GM12891 (cell line): ENCODE data around the gene DOK4.

Experiments used
- DNase-seq: peaks from one replicate; pipeline ENCODE4 v3.0.0; 2011; ENCODE audit warnings: low spot score; ENCODE audit not compliant: insufficient read length
- FAIRE-seq: peaks from 2 replicates; lab custom pipeline; 2011; peaks lifted over from hg19 to GRCh38; lab: Jason Lieb, UNC
- PAX5 ChIP-seq: IDR thresholded peaks from 2 replicates; pipeline ENCODE4 v1.6.1; 2011; ENCODE audit warnings: low read length, moderate library complexity, mild to moderate bottlenecking; ENCODE audit not compliant: insufficient read depth, severe bottlenecking
- POLR2A ChIP-seq: IDR thresholded peaks from 2 replicates; pipeline ENCODE4 v1.6.1; 2011; ENCODE audit warnings: low read depth, low read length, control low read depth
- POLR2AphosphoS5 ChIP-seq: IDR thresholded peaks from 2 replicates; pipeline ENCODE4 v1.6.1; 2011; ENCODE audit warnings: low read depth, low read length, control low read depth
- POU2F2 ChIP-seq: IDR thresholded peaks from 2 replicates; pipeline ENCODE4 v1.6.1; 2011; ENCODE audit warnings: low read depth, mild to moderate bottlenecking, control low read depth, low read length, moderate library complexity
- SPI1 ChIP-seq: IDR thresholded peaks from 2 replicates; pipeline ENCODE4 v1.6.1; 2011; ENCODE audit warnings: low read depth, low read length, control low read depth
- TAF1 ChIP-seq: IDR thresholded peaks from 2 replicates; pipeline ENCODE4 v1.6.1; 2011; ENCODE audit warnings: low read depth, low read length, control low read depth

Gene DOK4

DNA sequence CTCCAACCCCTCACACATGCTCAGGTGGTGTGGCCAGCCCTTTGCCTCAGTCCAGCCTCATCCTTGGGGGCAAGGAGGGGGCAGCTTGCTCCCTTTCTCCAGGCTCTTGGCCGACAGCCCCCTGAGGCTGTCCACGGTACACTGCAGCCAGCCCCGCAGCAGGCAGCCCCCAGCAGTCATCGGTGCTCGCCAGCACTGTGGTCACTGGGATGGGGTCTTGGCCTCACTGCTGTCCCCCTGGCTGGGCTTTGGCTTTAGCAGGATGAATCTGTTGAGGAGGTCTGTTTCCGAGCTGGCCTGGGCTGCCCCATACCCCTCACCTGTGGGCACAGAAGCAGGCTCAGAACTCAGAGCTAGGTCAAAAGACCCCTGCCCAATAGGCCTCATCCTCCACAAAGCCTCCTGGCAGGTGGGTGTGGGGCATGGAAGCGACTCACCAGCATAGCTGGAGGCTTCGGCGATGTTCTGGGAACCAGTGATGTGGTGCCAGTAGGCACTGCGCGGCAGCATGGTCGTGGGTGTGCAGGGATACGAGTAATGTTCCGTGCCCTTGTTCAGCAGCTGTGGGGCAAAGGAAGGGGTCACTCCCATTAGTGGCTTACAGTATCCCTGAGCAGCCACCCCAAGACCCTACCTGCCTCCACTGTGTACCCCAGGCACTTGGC lies 13.0 kb downstream of the DOK4 start:
- TF ChIP-seq POLR2AphosphoS5 = no peak
- no peak for TF ChIP-seq SPI1
- no peak; the same call in 1 of the 2 replicates for TF ChIP-seq POLR2A
- TF ChIP-seq POU2F2 = no peak
- FAIRE-seq (no peak), DNase-seq (no peak)

- DNase-seq (no peak), FAIRE-seq (no peak)
- TF ChIP-seq TAF1 = no peak
- TF ChIP-seq POLR2AphosphoS5 = 0 out of 2 replicates have a peak, but pooled peaks have one; percentile 11
- TF ChIP-seq SPI1 = peak; percentile 24; the same call in 1 of the 2 replicates
- no peak for TF ChIP-seq POLR2A
- TF ChIP-seq PAX5 = no peak
These were observed 13.6 kb downstream of the DOK4 start for GRCh38 chr16:57472665-57473060.

- no peak for FAIRE-seq
- no peak for DNase-seq
- TF ChIP-seq POLR2AphosphoS5 (0 out of 2 replicates have a peak, but pooled peaks have one; percentile 9), POU2F2 (no peak)
These were observed 14.2 kb downstream of the DOK4 start for GRCh38 chr16:57471852-57472664.

- no peak for TF ChIP-seq POU2F2
- TF ChIP-seq TAF1 = no peak
- no peak for TF ChIP-seq POLR2AphosphoS5
- TF ChIP-seq SPI1 = no peak
- DNase-seq = no peak
- FAIRE-seq = no peak
These were observed 15.1 kb downstream of the DOK4 start for GRCh38 chr16:57471209-57471608.

- FAIRE-seq = no peak
- no peak for TF ChIP-seq POLR2A
- TF ChIP-seq SPI1 = no peak
- TF ChIP-seq POU2F2 = no peak
- DNase-seq = no peak
These were observed 15.6 kb downstream of the DOK4 start for GRCh38 chr16:57470711-57471110.

DNA sequence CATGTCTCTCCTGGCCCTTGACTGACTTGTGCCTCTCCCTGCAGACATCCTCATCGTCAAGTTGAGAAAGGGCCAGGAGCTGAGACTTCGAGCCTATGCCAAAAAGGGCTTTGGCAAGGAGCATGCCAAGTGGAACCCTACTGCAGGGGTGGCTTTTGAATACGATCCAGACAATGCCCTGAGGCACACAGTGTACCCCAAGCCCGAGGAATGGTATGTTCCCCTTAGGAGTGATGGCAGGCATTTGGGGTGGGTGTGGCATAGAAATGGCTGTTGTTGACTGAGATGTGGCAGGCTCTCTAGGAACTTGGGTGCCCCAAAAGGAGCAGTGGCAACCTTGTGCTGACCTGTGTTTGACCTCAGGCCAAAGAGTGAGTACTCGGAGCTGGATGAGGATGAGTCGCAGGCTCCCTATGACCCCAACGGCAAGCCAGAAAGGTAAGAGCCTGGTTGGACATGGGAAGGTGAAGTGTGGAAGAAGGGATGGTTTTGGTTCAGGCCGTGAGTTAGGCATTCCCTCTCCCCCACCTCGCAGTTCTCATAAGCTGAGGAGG lies 16.3 kb downstream of the DOK4 start:
- TF ChIP-seq SPI1 (no peak), POLR2A (no peak), PAX5 (no peak), TAF1 (no peak), POLR2AphosphoS5 (no peak; the same call in 1 of the 2 replicates), POU2F2 (no peak)
- DNase-seq = no peak
- no peak for FAIRE-seq

- DNase-seq (no peak), FAIRE-seq (no peak)
- TF ChIP-seq SPI1 = no peak
These were observed 17.2 kb downstream of the DOK4 start for GRCh38 chr16:57469046-57469445.

- no peak for FAIRE-seq
- TF ChIP-seq TAF1 = no peak
- no peak for TF ChIP-seq POU2F2
- TF ChIP-seq SPI1 = no peak
- no peak for TF ChIP-seq POLR2AphosphoS5
- TF ChIP-seq PAX5 = no peak
- TF ChIP-seq POLR2A = no peak
These were observed 17.9 kb downstream of the DOK4 start for GRCh38 chr16:57468346-57468745.

GRCh38 chr16:57464523-57464922 lies 21.8 kb downstream of the DOK4 start:
- DNase-seq (no peak), FAIRE-seq (no peak)
- TF ChIP-seq SPI1 (no peak), POU2F2 (no peak)

More at GRCh38 chr16:57468346-57468745, 17.9 kb downstream of the DOK4 start:
- DNase-seq = no peak

GRCh38 chr16:57462978-57463362 lies 23.3 kb downstream of the DOK4 start:
- TF ChIP-seq PAX5 (no peak), POLR2A (no peak), POU2F2 (no peak), TAF1 (no peak), SPI1 (no peak), POLR2AphosphoS5 (no peak)

More at GRCh38 chr16:57462978-57463362, 23.3 kb downstream of the DOK4 start:
- FAIRE-seq (peak; percentile 52), DNase-seq (no peak)
